Transverse colon (tissue), 4 donors: ENCODE data around the gene DPPA5. TPM values are rescaled to one million over a fixed set of nuclear protein-coding genes. Genes with fewer than 3 reads are reported as not detected.
A peak's percentile ranks its signal among the peaks of the same experiment; 100 is the strongest.

Source experiments
- DNase-seq: peaks from one replicate; pipeline ENCODE4 v3.0.0-alpha.2; 2019
- H3K27ac ChIP-seq, 4 donors: fragments of 200-600 bp; sonication (generic); 2 replicates each; pipeline ENCODE4 v1.5.1; 2016 to 2018; ENCODE audit warnings: inconsistent platforms in 4 of 4
- H3K27me3 ChIP-seq: fragments of 200-600 bp; sonication (generic); 2 replicates; pipeline ENCODE4 v1.5.1; 2017; ENCODE audit warnings: inconsistent platforms
- H3K36me3 ChIP-seq, 4 donors: fragments of 200-600 bp; sonication (generic); 2 replicates each; pipeline ENCODE4 v1.5.1; 2017 to 2019; ENCODE audit warnings: inconsistent platforms in 4 of 4
- H3K4me1 ChIP-seq, 4 donors: fragments of 200-600 bp; sonication (generic); 2 replicates each; pipeline ENCODE4 v1.5.1; 2017 to 2020; ENCODE audit warnings: inconsistent platforms in 4 of 4
- H3K4me3 ChIP-seq, 4 donors: fragments of 200-600 bp; sonication (generic); 1 replicate in 1 of 4; 2 replicates in 3 of 4; pipeline versions ENCODE4 v1.5.1 to v1.6.1; 2017 to 2019; ENCODE audit warnings: inconsistent platforms in 4 of 4
- H3K9me3 ChIP-seq, 2 donors: fragments of 200-600 bp; sonication (generic); 2 replicates each; pipeline ENCODE4 v1.5.1; 2017 to 2019; ENCODE audit warnings: inconsistent platforms in 2 of 2
- CTCF ChIP-seq, 5 experiments: fragments of 200-600 bp in 3 of 5; fragments of 450-650 bp in 2 of 5; sonication (generic) in 3 of 5; IDR thresholded peaks; 1 replicate in 2 of 5; 2 replicates in 3 of 5; pipeline ENCODE4 v1.5.1; 2016 to 2017; ENCODE audit warnings: antibody characterized with exemption in 5 of 5, inconsistent platforms in 3 of 5, mild to moderate bottlenecking in 2 of 5, moderate library complexity in 1 of 5
- EP300 ChIP-seq: sonication (generic); formaldehyde crosslinking; IDR thresholded peaks from one replicate; pipeline ENCODE4 v1.6.1; 2017; ENCODE audit warnings: antibody characterized with exemption, low read depth
- POLR2A ChIP-seq: fragments of 450-650 bp; IDR thresholded peaks from one replicate; pipeline ENCODE4 v1.6.1; 2016; ENCODE audit warnings: antibody characterized with exemption, mild to moderate bottlenecking, moderate library complexity
- POLR2AphosphoS5 ChIP-seq, 3 donors: sonication (generic); formaldehyde crosslinking; IDR thresholded peaks; one replicate each; pipeline ENCODE4 v1.6.1; 2016; ENCODE audit warnings: antibody characterized with exemption in 3 of 3
- WGBS, 2 donors: methylation state at CpG; one replicate each; pipeline ENCODE4 v1.1.5; 2018; ENCODE audit warnings: low coverage in 1 of 2; 5-methylcytosine and 5-hydroxymethylcytosine counted together
- in situ Hi-C, 4 donors: fragments of 200-750 bp; cut with MboI; loops; one replicate each; pipeline versions ENCODE4 v1.15.0 to v1.15.1; 2017; ENCODE audit warnings: low sequenced_read_pairs in 3 of 4, low pct_ligation_motif_present in 1 of 4, low pct_unique_long_range_greater_than_20kb in 1 of 4
- intact Hi-C: fragments of 100-400 bp; cut with DNase I; formaldehyde crosslinking; loops from one replicate; pipeline ENCODE4 v1.15.1; 2023; ENCODE audit warnings: low total_unique reads
- total RNA-seq, 4 donors: library from RNA; depleted of rRNA; stranded (reverse); fragments of >200 nt; gene quantifications; one replicate each; pipeline ENCODE4 v1.1.0, GENCODE V29; 2016

Gene DPPA5
- not detected for total RNA-seq

GRCh38 chr6:73353636-73354593, at the start of gene DPPA5:
TSS of gene DPPA5 (minus strand) at chr6:73354276. CDS start at chr6:73354225, 51 bp downstream.
- H3K27me3 ChIP-seq: peaks cover 7% of the 10 kb centered on the region
- H3K36me3 ChIP-seq: no peaks in the 10 kb centered on the region
- DNase-seq: no peak
- intact Hi-C loops (no loop called here), in situ Hi-C loops (no loop called here)
- H3K4me3 ChIP-seq: no peak within 1 kb of the TSS
- no peaks in the 10 kb centered on the region for H3K9me3 ChIP-seq
- WGBS, 2 donors: 92% methylated on average over 59 of the region's 59 CpGs; no CpG with 5 or more reads in 1 of the 2 donors
- no peak within 1 kb of the TSS for H3K27ac ChIP-seq
- TF ChIP-seq CTCF (IDR thresholded peaks at IDR 0.05) (no peak), EP300 (no peak), POLR2A (no peak), POLR2AphosphoS5 (IDR thresholded peaks at IDR 0.05) (no peak)
- H3K4me1 ChIP-seq: no peaks in the 10 kb centered on the region

- no peak for DNase-seq
- Histone ChIP-seq H3K27me3 (no peaks in the 10 kb centered on the region), H3K9me3 (no peaks in the 10 kb centered on the region), H3K27ac (no peak overlapping the region), H3K4me1 (no peaks in the 10 kb centered on the region), H3K4me3 (no peak overlapping the region), H3K36me3 (no peaks in the 10 kb centered on the region)
- no peak for TF ChIP-seq CTCF (IDR thresholded peaks at IDR 0.05)
- no peak for TF ChIP-seq POLR2AphosphoS5 (IDR thresholded peaks at IDR 0.05)
- no peak for TF ChIP-seq POLR2A
- no peak for TF ChIP-seq EP300
- in situ Hi-C loops: no loop called here
- intact Hi-C loops: no loop called here
Observed at GRCh38 chr6:73400656-73401055, 46.6 kb upstream of the DPPA5 start.

GRCh38 chr6:73395875-73396274, 41.8 kb upstream of the DPPA5 start:
- 91 to 92% methylated on average over 10 of the region's 10 CpGs for WGBS, 2 donors
- Histone ChIP-seq H3K27me3 (no peaks in the 10 kb centered on the region), H3K4me1 (no peaks in the 10 kb centered on the region), H3K36me3 (no peaks in the 10 kb centered on the region), H3K9me3 (no peaks in the 10 kb centered on the region), H3K27ac (no peak overlapping the region), H3K4me3 (no peak overlapping the region)
- in situ Hi-C loops (no loop called here), intact Hi-C loops (no loop called here)
- TF ChIP-seq POLR2A: no peak
- TF ChIP-seq POLR2AphosphoS5 (IDR thresholded peaks at IDR 0.05): no peak
- TF ChIP-seq CTCF (IDR thresholded peaks at IDR 0.05): no peak
- no peak for TF ChIP-seq EP300
- DNase-seq: no peak

GRCh38 chr6:73394577-73395354, 40.7 kb upstream of the DPPA5 start, which contains the start of gene DDX43:
TSS of gene DDX43 (plus strand) at chr6:73394828. CDS start at chr6:73394906, 78 bp downstream.
- TF ChIP-seq POLR2A: no peak
- no peak for TF ChIP-seq POLR2AphosphoS5 (IDR thresholded peaks at IDR 0.05)
- no peak for TF ChIP-seq CTCF (IDR thresholded peaks at IDR 0.05)
- TF ChIP-seq EP300: no peak
- intact Hi-C loops (no loop called here), in situ Hi-C loops (no loop called here)
- peak; percentile 45 for DNase-seq
- peak within 1 kb of the TSS in 1 of 4 donors; percentile 27 for H3K4me3 ChIP-seq
- peak within 1 kb of the TSS in 2 of 4 donors; percentile 17 to 59 for H3K27ac ChIP-seq
- no peaks in the 10 kb centered on the region for H3K36me3 ChIP-seq
- no peaks in the 10 kb centered on the region for H3K9me3 ChIP-seq
- H3K27me3 ChIP-seq: no peaks in the 10 kb centered on the region
- H3K4me1 ChIP-seq: no peaks in the 10 kb centered on the region
- WGBS, 2 donors: 87 to 88% methylated on average over 7 to 54 of the region's 54 CpGs
